Measurements from ENCODE around the gene WFIKKN2. TPM values are rescaled to one million over a fixed set of nuclear protein-coding genes. Genes with fewer than 3 reads are reported as not detected.

The WFIKKN2 gene
- total and polyA plus RNA-seq, 8 donors: 0.09 to 0.45 (median 0.15) TPM

DNA sequence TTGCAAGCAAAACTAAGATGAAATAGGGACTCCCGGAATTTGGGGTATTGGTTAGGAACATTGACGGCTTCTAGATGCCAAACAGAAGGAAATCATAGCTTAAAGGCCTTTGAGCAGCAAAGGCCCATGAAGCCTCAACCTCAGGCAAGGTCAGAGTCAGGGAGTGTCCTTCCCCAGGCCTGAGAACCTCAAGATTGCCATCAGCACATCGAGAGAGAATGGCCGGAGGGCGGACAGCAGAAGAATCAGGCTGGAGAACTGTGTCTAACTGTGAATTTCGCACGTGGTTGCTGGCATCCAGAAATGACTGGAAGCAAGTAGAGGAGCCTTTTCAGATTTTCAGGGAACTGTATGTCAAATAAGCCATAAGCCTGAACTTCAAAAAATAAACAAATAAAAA, 43.3 kb upstream of the WFIKKN2 start:
- Histone ChIP-seq H3K9me3 (no peaks in the 10 kb centered on the region), H3K4me1 (no peaks in the 10 kb centered on the region), H3K27me3 (no peaks in the 10 kb centered on the region), H3K36me3 (no peaks in the 10 kb centered on the region), H3K4me3 (no peak overlapping the region), H3K27ac (no peak overlapping the region)
- 90 to 93% methylated on average over 7 of the region's 7 CpGs for WGBS, 2 donors
- intact Hi-C loops (cut with DNase I): no loop called here
- TF ChIP-seq, protein P1, sequence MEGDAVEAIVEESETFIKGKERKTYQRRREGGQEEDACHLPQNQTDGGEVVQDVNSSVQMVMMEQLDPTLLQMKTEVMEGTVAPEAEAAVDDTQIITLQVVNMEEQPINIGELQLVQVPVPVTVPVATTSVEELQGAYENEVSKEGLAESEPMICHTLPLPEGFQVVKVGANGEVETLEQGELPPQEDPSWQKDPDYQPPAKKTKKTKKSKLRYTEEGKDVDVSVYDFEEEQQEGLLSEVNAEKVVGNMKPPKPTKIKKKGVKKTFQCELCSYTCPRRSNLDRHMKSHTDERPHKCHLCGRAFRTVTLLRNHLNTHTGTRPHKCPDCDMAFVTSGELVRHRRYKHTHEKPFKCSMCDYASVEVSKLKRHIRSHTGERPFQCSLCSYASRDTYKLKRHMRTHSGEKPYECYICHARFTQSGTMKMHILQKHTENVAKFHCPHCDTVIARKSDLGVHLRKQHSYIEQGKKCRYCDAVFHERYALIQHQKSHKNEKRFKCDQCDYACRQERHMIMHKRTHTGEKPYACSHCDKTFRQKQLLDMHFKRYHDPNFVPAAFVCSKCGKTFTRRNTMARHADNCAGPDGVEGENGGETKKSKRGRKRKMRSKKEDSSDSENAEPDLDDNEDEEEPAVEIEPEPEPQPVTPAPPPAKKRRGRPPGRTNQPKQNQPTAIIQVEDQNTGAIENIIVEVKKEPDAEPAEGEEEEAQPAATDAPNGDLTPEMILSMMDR (IDR thresholded peaks at IDR 0.05): no peak
- ATAC-seq: no peak
- no peak for DNase-seq
- FAIRE-seq: no peak

DNA sequence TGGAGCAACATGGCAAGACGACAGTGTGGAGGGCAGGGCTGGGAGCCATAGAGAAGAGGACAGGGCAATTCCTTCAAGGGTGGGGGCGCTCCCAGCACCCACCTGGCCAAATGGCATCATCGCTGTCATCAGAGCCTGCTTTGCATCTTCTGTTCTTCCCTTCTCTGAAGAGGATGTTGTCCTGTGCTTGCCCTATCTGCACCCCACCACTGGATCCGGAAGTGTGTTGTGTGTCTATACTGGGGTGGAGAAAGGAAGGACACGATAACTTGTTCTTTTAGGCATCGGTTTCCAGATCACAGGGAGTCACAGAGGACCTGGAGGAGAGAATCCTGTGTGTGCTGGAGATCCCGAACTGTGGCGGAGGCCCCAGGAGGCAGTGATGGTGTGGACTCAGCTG, 42.4 kb upstream of the WFIKKN2 start:
- ATAC-seq (no peak), FAIRE-seq (no peak), DNase-seq (no peak)
- 92 to 94% methylated on average over 8 of the region's 8 CpGs for WGBS, 2 donors
- H3K36me3 ChIP-seq: no peaks in the 10 kb centered on the region
- H3K4me1 ChIP-seq: no peaks in the 10 kb centered on the region
- H3K9me3 ChIP-seq: no peaks in the 10 kb centered on the region
- TF ChIP-seq, protein P1 (IDR thresholded peaks at IDR 0.05): no peak
- no peak overlapping the region for H3K27ac ChIP-seq
- intact Hi-C loops (cut with DNase I): no loop called here
- H3K27me3 ChIP-seq: no peaks in the 10 kb centered on the region
- no peak overlapping the region for H3K4me3 ChIP-seq

DNA sequence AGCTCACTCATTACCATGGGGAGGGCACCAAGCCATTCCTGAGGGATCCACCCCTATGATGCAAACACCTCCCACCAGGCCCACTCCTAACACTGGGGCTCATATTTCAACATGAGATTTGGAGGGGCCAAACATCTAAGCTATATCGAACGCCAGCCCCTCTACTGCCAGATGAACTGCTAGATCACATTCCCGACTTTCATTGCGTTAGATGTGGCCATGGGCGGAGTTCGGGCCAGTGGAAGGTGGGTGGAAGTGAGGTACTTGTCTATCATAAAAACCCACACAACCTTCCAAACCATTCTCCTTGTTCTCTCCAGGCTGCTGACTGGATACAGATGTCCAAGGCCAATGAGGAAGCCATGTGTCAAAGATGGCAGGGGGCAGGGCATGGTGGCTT, 41.0 kb upstream of the WFIKKN2 start:
- FAIRE-seq: no peak
- intact Hi-C loops (cut with DNase I): no loop called here
- H3K9me3 ChIP-seq: no peaks in the 10 kb centered on the region

DNA sequence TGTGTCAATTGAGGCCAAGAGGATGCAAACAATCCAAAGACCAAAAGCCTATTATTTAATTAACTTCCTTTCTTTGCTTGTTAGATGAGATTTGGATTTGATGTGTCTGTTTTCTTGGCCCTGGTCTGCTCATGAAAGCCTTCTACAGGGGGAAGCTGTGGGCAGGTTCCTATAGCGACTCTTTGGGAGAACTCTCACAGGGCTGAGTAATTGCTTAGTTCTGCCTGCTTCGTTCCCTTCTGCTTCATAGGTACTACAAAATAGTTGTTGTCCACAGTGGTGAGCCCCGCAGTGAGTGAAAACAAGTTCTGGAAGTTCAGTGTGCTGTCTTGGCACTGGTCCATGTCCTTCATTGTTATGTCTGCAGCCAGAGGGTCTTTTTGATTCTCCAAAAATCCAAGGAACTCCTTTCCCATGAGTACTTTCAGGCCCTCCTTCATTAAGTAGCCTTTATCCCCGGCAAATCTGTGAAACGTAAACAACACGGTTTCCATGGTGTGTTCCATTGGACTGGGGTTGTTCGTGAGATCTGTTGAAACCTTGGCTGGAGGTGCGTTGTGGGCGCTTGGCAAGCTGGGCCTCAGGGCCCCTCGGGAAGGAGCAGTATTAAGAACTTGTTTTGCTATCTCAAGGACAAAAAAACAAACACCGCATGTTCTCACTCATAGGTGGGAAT, 38.1 kb upstream of the WFIKKN2 start:
- no peak for ATAC-seq
- no peaks in the 10 kb centered on the region for H3K4me1 ChIP-seq
- no peak for FAIRE-seq
- H3K27ac ChIP-seq: no peak overlapping the region
- intact Hi-C loops (cut with DNase I): no loop called here
- H3K27me3 ChIP-seq: no peaks in the 10 kb centered on the region
- TF ChIP-seq, protein P1 (IDR thresholded peaks at IDR 0.05): no peak
- H3K4me3 ChIP-seq: no peak overlapping the region
- DNase-seq: no peak
- 52% methylated on average over 11 of the region's 11 CpGs for WGBS, 2 donors
- no peaks in the 10 kb centered on the region for H3K9me3 ChIP-seq
- H3K36me3 ChIP-seq: no peaks in the 10 kb centered on the region

More for the DNA sequence above, 41.0 kb upstream of the WFIKKN2 start:
- no peaks in the 10 kb centered on the region for H3K4me1 ChIP-seq
- no peaks in the 10 kb centered on the region for H3K36me3 ChIP-seq
- H3K4me3 ChIP-seq: no peak overlapping the region
- DNase-seq (no peak), ATAC-seq (no peak)
- no peak overlapping the region for H3K27ac ChIP-seq
- 96% methylated on average over 6 of the region's 6 CpGs for WGBS, 2 donors
- TF ChIP-seq, protein P1 (IDR thresholded peaks at IDR 0.05): no peak
- H3K27me3 ChIP-seq: no peaks in the 10 kb centered on the region

DNA sequence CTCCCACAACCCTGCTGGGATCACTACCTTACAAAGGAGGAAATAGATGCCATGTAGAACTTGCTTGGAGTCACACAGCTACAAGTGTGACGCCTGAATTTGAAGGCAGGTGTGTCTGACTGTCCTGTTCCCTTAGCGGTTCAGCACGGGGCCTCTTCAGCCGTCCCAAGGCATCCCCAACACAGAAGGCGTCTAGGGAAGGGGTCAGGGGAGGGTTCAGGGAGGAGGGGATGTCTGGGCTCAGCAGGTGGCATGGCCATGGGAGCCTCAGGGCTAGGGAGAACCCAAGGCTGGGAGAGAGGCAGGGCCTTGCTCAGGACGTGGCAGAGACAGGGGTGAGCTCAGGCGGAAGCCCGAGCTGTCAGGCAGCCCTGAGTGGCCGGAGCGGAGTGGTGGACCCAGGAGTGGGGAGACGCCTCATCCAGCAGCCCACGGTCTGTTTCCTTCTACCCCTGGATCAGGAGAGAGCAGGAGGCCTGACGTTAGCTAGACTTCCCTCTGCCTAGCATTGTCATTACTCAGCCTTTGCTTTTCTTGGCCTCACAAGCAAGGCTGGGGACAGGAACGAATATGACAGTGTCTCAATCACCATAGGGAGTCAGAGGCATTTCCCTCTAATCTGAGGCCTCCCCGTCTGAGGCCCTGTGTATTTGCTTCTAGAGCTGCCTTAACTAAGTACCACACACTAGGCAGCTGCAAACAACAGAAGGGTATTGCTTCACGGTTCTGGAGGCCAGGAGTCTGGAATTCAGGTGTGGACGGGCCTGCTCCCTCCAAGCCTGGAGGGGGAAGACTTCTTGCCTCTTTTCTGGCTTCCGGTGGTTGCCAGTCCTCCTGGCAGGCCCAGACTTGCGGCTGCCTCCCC, 36.7 kb upstream of the WFIKKN2 start:
- FAIRE-seq (no peak), ATAC-seq (peak in 1 of 4 donors; percentile 28), DNase-seq (no peak)
- H3K4me1 ChIP-seq: no peaks in the 10 kb centered on the region
- TF ChIP-seq, protein P1 (IDR thresholded peaks at IDR 0.05): no peak
- intact Hi-C loops (cut with DNase I): no loop called here
- H3K36me3 ChIP-seq: no peaks in the 10 kb centered on the region
- 87 to 90% methylated on average over 19 of the region's 19 CpGs for WGBS, 2 donors
- no peak overlapping the region for H3K27ac ChIP-seq
- H3K4me3 ChIP-seq: no peak overlapping the region
- H3K9me3 ChIP-seq: no peaks in the 10 kb centered on the region
- H3K27me3 ChIP-seq: no peaks in the 10 kb centered on the region
